ENCODE measurements around the gene TAS2R43. TPM values are rescaled to one million over a fixed set of nuclear protein-coding genes. Genes with fewer than 3 reads are reported as not detected.
"Not testable (repeated sequence)": the region's sequence is repeated elsewhere in the genome, so short reads cannot be mapped to it uniquely, and the experiment has no call there.

TAS2R43 gene
- total RNA-seq, 1 experiment from 2014 or later = not detected

DNA sequence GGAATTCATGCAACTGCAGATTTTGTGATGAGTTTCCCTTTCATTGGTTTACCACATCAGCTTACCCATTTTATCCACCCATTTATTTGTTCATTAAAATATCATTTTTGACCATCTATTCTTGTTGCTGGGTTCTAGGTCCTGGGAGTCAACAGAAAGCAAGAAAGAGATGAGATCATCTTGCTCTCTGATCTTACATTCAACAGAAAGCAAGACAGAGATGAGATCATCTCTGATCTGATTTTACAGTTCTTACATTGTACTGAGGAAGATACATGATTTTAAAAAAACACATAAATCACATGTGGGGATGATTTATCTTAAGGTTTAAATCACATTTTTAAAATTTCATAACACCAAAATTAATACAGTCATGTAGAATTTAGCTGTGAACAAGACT lies 32.3 kb downstream of the TAS2R43 start:
- peak; percentile 4 for DNase-seq (ENCODE audit: low read depth)

DNA sequence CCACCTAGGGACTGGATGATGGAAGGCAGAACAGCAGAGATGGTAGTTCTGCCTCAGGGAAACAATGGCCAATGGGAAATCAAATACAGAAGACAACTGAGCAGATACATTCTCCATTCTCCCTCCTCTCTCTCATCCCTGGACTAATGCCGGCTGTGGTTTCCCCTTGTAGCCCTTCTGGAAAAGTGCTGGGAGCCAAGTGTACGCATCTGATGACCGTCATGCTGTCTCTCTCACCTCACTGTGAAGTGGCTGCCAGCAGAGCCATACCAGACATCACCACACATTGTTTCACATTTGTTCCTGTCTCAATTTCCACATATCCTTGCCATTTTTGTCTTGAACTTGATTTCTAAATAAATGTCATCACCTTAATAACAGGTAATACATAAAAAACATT lies 33.1 kb downstream of the TAS2R43 start:
- no peak for DNase-seq (ENCODE audit: low read depth)

DNA sequence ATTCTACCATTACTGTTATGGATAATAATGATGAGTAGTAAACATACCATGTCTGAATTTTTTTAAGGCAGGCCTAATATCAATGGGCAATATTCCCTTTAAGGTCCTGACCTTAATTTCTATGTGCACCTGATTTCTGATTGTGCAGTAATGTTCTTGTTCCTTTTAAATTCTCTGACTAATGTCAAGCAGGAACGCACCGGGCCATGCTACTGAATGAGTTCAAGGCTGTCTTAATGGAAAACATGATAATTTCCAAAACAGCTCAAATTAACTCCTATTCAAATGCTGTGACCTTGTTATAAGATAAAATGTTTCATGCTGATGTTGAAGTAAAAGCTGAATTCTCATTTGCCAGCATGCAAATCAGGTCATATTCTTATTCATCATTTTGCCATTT lies 36.8 kb downstream of the TAS2R43 start:
- no peak for DNase-seq (ENCODE audit: low read depth)

DNA sequence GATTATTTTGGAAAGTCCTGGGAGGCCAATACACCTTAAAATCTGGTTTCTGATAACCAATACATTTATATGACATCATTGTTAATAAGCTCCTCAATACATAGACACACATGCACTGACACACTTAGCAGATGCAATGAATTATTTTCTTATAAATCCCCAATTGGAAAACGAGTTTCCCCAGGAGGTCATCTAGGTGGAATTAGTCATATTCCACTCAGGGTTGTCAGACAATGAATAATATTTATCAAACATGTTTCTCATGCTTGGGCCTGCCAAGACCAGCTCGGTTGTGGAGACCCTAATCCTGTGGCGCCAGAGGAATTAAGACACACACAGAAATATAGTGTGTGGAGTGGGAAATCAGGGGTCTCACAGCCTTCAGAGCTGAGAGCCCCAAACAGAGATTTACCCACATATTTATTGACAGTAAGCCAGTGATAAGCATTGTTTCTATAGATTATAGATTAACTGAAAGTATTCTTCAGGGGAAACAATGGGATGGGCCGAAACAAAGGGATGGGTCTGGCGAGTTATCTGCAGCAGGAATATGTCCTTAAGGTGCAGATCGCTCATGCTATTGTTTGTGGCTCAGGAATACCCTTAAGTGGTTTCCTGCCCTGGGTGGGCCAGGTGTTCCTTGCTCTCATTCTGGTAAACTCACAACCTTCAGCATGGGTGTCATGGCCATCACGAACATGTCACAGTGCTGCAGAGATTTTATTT lies 42.1 kb downstream of the TAS2R43 start:
- DNase-seq (ENCODE audit: low read depth) = not testable (repeated sequence)

DNA sequence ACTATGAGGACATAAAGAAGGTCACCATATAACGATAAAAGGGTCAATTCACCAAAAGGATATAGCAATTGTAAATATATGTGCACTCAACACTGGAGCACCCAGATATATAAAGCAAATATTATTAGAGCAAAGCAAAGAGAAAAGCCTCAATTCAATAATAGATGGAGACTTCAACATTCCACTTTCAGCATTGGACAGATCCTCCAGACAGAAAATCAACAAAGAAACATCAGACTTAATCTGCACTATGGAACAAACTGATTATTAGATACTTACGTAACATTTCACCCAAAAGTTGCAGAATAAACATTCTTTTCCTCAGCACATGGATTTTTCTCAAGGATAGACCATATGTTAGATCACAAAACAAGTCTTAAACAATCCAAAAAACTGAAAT lies 50.7 kb downstream of the TAS2R43 start:
- DNase-seq (ENCODE audit: low read depth) = not testable (repeated sequence)

Small RNA genes lying within 50 kb of the gene (small RNA-seq; reads per million reads assigned to genes)
- gene AC018630.1 = not detected

Other genes starting within 250 kb of the TAS2R43 start
- 1.8 and 3.4 TPM in 2 replicates for gene PRR4, start 242.8 kb downstream of the TAS2R43 start, total RNA-seq (2014; rRNA removed; shearing (Covaris generic))
- gene PRH1, start 208.1 kb downstream of the TAS2R43 start, total RNA-seq (2014; rRNA removed; shearing (Covaris generic)) = 7.9 and 8.7 TPM in 2 replicates
- gene TAS2R13, start 182.8 kb downstream of the TAS2R43 start, total RNA-seq (2014; rRNA removed; shearing (Covaris generic)) = 0.13 and 0.42 TPM in 2 replicates
- 0.63 TPM in 1 of 2 replicates, not detected in the other for gene PRH2, start 163.1 kb downstream of the TAS2R43 start, total RNA-seq (2014; rRNA removed; shearing (Covaris generic))
- gene TAS2R14, start 153.1 kb downstream of the TAS2R43 start, total RNA-seq (2014; rRNA removed; shearing (Covaris generic)) = 0.74 and 1.5 TPM in 2 replicates
- 0.13 TPM in 1 of 2 replicates, not detected in the other for gene TAS2R50, start 105.4 kb downstream of the TAS2R43 start, total RNA-seq (2014; rRNA removed; shearing (Covaris generic))
- gene TAS2R20, start 94.0 kb downstream of the TAS2R43 start, total RNA-seq (2014; rRNA removed; shearing (Covaris generic)) = 0.05 and 0.67 TPM in 2 replicates
- 0.23 and 0.40 TPM in 2 replicates for gene TAS2R19, start 69.7 kb downstream of the TAS2R43 start, total RNA-seq (2014; rRNA removed; shearing (Covaris generic))
- 0.29 and 0.40 TPM in 2 replicates for gene TAS2R31, start 60.9 kb downstream of the TAS2R43 start, total RNA-seq (2014; rRNA removed; shearing (Covaris generic))
- not detected in 2 replicates for gene TAS2R46, start 30.0 kb downstream of the TAS2R43 start, total RNA-seq (2014; rRNA removed; shearing (Covaris generic))
- 0.23 and 0.27 TPM in 2 replicates for gene TAS2R30, start 42.3 kb upstream of the TAS2R43 start, total RNA-seq (2014; rRNA removed; shearing (Covaris generic))
- gene SMIM10L1, start 78.9 kb upstream of the TAS2R43 start, total RNA-seq (2014; rRNA removed; shearing (Covaris generic)) = 9.9 and 11.9 TPM in 2 replicates
- not detected in 2 replicates for gene TAS2R42, start 94.6 kb upstream of the TAS2R43 start, total RNA-seq (2014; rRNA removed; shearing (Covaris generic))
- not detected in 2 replicates for gene PRB3, start 177.4 kb upstream of the TAS2R43 start, total RNA-seq (2014; rRNA removed; shearing (Covaris generic))
- not detected in 2 replicates for gene PRB4, start 218.1 kb upstream of the TAS2R43 start, total RNA-seq (2014; rRNA removed; shearing (Covaris generic))